ENCODE results near the gene CRTC1. TPM values are rescaled to one million over a fixed set of nuclear protein-coding genes. Genes with fewer than 3 reads are reported as not detected.

Gene CRTC1
- total and polyA plus RNA-seq, 2 of the 13 experiments (the other 11 are each of a cell fraction or from before 2014, with no cell fraction given) = 2.0 to 2.7 TPM

GRCh38 chr19:18798384-18799352 is 115.2 kb downstream of the CRTC1 start (continued):
- TF ChIP-seq HNF1A (IDR thresholded peaks at IDR 0.05; ENCODE audit: low read depth) (no peak), HNF1A (CRISPR knock-in tag; IDR thresholded peaks at IDR 0.05; ENCODE audit: borderline replicate concordance) (peak; percentile 48; the same call in 1 of the 2 replicates), PAXIP1 (CRISPR knock-in tag; conservative IDR thresholded peaks at IDR 0.05) (peak; percentile 88), ZNF205 (CRISPR knock-in tag; IDR thresholded peaks at IDR 0.05) (0 out of 2 replicates have a peak, but pooled peaks have one; percentile 49), ZNF609 (CRISPR knock-in tag; IDR thresholded peaks at IDR 0.05; ENCODE audit: borderline replicate concordance) (peak; percentile 75), MTA1 (CRISPR knock-in tag; IDR thresholded peaks at IDR 0.05; ENCODE audit: borderline replicate concordance) (peak; percentile 42; the same call in 1 of the 2 replicates), ZNF652 (CRISPR knock-in tag; IDR thresholded peaks at IDR 0.05; ENCODE audit: borderline replicate concordance, low read depth) (no peak), ZNF256 (CRISPR knock-in tag; conservative IDR thresholded peaks at IDR 0.05) (no peak), ZNF143 (CRISPR knock-in tag; IDR thresholded peaks at IDR 0.05) (no peak), PHF21A (CRISPR knock-in tag; IDR thresholded peaks at IDR 0.05) (peak; percentile 83), PATZ1 (CRISPR knock-in tag; IDR thresholded peaks at IDR 0.05) (peak; percentile 89), SALL1 (CRISPR knock-in tag; IDR thresholded peaks at IDR 0.05) (peak; percentile 33; the same call in 1 of the 2 replicates)

All from HepG2 (cell line).